H1 (cell line): ENCODE data around the gene PLEKHA1.

Experiments used
- CEBPB ChIP-seq: IDR thresholded peaks from 2 replicates; pipeline ENCODE4 v1.6.1; 2012; ENCODE audit warnings: low read depth, low read length
- CTCF ChIP-seq, 3 experiments: IDR thresholded peaks; 1 replicate in 2 of 3; 2 replicates in 1 of 3; pipeline versions ENCODE4 v1.5.1 to v1.6.1; 2011; ENCODE audit warnings: low read length in 3 of 3, mild to moderate bottlenecking in 3 of 3, inconsistent platforms in 2 of 3, low read depth in 1 of 3, moderate library complexity in 1 of 3; ENCODE audit not compliant: insufficient read depth in 1 of 3; ENCODE audit errors: control extremely low read depth in 1 of 3
- POLR2A ChIP-seq, 2 experiments: IDR thresholded peaks; 1 replicate in 1 of 2; 2 replicates in 1 of 2; pipeline ENCODE4 v1.6.1; 2011; ENCODE audit warnings: low read depth in 2 of 2, low read length in 2 of 2, mild to moderate bottlenecking in 2 of 2; ENCODE audit errors: control extremely low read depth in 1 of 2
- RXRA ChIP-seq: IDR thresholded peaks from 2 replicates; pipeline ENCODE4 v1.6.1; 2011; ENCODE audit warnings: low read depth, mild to moderate bottlenecking, low read length, moderate library complexity; ENCODE audit not compliant: insufficient read depth
- TAF1 ChIP-seq: IDR thresholded peaks from 2 replicates; pipeline ENCODE4 v1.6.1; 2011; ENCODE audit warnings: mild to moderate bottlenecking, low read depth, low read length

- TF ChIP-seq CTCF (IDR thresholded peaks at IDR 0.05; ENCODE audit: control extremely low read depth in 1 of 3, insufficient read depth in 1 of 3, low read depth in 1 of 3, low read length in 3 of 3) (no peak), CEBPB (no peak), POLR2A (IDR thresholded peaks at IDR 0.05; ENCODE audit: control extremely low read depth in 1 of 2, low read depth in 2 of 2, low read length in 2 of 2) (no peak), TAF1 (no peak), RXRA (no peak)
Measured at GRCh38 chr10:122380703-122381102, 6.2 kb downstream of the PLEKHA1 start.
